Renal cortex interstitium (tissue), 11 donors: ENCODE results near the gene NIP7. TPM values are rescaled to one million over a fixed set of nuclear protein-coding genes. Genes with fewer than 3 reads are reported as not detected.
A peak's percentile ranks its signal among the peaks of the same experiment; 100 is the strongest.

Source experiments
- DNase-seq, 11 donors: peaks; one replicate each; pipeline ENCODE4 v3.0.0-alpha.2; 2013; ENCODE audit warnings: low read depth in 9 of 11, low spot score in 4 of 11; ENCODE audit errors: extremely low read depth in 1 of 11
- polyA plus RNA-seq, 3 donors: library from polyadenylated mRNA; unstranded; fragments of 120-200 nt; gene quantifications; one replicate each; pipeline ENCODE4 v1.2.1, GENCODE V29; 2013; ENCODE audit not compliant: insufficient read length in 3 of 3

The NIP7 gene
- polyA plus RNA-seq, 3 donors = 29.5 to 39.7 (median 33.1) TPM

DNA sequence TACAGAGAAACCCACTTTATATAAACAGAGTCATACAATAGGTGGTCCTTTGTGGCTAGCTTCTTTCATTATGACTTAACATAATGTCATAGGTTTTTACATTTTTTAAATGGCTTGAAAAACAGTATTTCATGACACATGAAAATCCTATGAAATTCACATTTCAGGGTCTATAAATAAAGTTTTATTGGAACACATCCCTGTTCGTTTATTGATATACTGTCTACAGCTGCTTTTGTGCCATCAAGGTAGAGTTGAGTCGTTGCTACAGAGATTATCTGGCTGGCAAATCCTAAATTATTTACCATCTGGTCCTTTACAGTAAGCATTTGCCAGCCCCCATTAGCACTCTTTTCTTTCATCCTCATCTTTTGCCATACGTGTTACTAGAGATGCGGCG, 26.1 kb upstream of the NIP7 start:
- DNase-seq = no peak

- DNase-seq = no peak
Measured at GRCh38 chr16:69314534-69314933, 25.0 kb upstream of the NIP7 start.

- no peak for DNase-seq
Measured at GRCh38 chr16:69315486-69316311, 23.9 kb upstream of the NIP7 start.

GRCh38 chr16:69316595-69317034, 23.0 kb upstream of the NIP7 start:
- no peak for DNase-seq

- DNase-seq = no peak
Measured at GRCh38 chr16:69318177-69318910, 21.2 kb upstream of the NIP7 start.

GRCh38 chr16:69318911-69319289, 20.7 kb upstream of the NIP7 start:
- DNase-seq = no peak

DNA sequence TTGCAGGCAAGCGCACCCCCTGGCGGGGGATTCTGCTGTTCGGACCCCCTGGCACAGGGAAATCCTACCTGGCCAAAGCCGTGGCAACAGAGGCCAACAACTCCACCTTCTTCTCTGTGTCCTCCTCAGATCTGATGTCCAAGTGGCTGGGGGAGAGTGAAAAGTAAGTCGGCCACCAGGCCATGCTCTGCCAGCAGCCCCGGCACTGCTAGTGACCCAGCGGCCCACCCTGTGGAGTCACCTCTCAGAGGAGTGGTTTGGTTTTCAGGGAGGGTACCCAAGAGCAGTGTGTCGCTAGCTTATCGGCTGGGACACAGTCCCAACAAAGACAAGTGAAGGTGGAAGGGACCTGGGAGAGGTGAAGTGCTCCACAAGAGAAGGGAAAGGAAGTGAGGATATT, 20.2 kb upstream of the NIP7 start:
- no peak for DNase-seq

GRCh38 chr16:69319826-69320739, 19.5 kb upstream of the NIP7 start:
- DNase-seq = no peak

GRCh38 chr16:69320740-69321073, 18.9 kb upstream of the NIP7 start:
- DNase-seq = no peak

GRCh38 chr16:69321080-69321479, 18.5 kb upstream of the NIP7 start:
- DNase-seq = no peak

DNA sequence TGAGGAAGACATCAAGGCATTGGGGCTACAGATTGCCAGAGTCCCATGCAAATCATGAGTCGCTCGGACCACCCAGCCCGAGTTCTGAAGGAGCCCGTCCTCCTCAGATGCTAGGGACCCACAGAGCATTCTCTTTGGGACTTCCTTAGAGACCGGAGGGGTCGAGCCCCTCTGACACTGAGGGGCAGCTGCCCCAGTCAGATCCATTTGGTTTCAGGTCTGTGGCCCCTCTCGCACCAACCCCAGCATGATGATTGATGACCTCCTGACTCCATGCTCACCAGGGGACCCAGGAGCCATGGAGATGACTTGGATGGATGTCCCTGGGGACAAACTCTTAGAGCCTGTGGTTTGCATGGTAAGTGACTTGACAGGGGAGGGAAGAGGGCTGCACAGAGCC, 17.2 kb upstream of the NIP7 start:
- no peak for DNase-seq

- DNase-seq = no peak
Measured at GRCh38 chr16:69323415-69323814, 16.2 kb upstream of the NIP7 start.

DNA sequence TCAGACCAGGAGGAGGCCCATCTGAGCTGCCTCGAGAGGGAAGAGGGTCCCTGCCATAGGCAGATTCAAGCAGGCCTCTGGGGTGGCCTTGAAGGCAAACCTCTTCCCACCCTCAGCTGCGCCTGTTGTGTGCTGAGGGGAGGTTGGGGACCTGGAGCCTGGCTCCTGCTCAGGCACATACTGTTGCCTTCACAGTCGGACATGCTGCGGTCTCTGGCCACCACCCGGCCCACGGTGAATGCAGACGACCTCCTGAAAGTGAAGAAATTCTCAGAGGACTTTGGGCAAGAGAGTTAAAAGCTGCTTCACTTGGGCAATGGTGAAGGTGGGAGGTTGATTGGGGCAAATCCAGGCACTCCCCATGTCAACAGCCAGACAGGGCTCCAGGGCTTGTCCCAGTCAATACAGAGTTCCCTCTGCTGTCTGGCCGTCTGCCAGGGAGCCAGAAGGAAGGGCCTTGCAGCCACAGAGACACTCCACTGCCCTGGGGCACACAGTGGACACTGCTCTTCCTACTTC, 15.5 kb upstream of the NIP7 start:
- DNase-seq = no peak

DNA sequence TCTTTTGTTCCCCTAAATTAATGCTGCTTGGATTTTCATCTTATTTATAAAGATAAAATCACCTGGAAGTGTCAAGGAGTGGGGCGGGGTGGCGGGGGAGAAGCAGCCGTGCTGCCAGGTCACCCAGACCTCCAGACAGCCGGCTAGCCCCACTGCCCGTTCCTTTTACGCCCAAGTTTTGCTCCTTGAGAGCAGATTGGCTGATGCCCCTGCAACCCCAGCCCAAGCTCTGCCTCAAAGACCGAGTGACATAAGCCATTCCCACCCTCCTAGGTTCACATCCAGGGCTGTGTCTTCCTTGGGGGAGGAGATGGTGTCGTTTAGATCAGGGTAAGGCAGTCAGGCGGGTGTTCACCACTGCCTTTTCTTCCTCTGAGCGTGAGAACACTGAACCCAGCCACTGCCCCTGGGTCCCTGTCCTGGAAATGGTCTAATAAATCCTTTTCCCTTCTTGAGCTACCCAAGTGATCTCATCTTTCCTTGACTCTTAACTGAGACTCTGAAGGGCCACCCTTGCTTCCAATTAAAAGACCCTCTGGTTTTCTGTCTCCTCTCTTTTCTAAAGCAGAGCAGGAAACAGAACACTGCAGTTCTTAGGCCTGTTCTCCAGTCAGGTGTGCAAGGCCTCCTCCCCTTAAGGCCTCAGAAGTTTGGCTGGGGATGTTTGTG, 14.9 kb upstream of the NIP7 start:
- DNase-seq = no peak

DNA sequence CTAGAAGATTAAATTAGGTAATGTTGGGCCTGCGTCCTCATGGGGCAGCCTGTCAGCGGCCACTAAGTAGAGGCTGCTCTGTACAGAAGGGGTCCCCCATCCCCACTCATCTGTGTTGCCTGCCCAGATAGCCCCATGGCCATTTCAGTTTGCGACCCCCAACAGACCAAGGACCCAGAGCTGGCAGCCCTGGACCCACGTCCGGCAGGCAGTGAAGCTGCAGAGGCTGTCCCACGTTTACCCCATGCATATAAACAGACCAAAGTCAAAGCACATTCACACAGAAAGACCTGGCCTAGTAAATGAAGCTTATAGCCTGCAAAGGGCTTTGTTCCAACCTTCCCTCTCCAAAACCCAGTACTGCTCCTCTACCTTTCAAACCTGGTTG, 13.8 kb upstream of the NIP7 start:
- no peak for DNase-seq

DNA sequence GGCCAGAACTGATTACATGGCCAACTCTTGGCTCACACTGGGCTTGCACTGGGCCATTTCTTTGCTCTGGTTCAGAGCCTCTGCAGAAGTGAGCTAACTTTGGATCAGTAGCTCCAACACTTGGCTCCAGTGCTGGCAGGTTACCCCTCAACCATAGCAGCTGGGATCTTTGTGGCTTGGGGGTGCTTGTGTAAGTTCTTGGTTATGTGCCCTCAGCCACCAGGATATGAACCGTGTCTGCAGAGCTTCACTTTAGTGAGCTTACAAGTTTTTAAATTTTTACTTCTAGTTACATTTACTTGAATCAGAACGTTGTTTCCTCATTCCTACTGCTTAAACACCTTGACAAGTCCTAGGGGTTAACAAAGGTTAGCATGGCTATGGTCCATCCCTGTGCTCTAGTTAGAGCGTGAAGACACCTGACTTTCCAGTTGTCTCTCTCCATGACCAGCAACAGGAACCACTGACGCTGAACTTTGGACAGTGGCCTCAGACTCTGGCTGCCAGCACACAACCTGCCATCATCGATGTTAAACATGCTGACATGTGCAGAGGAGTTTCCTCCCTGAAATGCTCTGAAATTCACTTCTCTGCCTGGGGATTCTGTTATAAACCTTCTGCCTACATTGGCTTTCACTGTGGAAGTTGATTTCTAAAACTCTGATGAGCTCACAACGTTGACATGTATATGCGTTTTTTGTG, 13.2 kb upstream of the NIP7 start:
- peak in 2 of 11 donors; percentile 26 to 48 for DNase-seq

- DNase-seq = no peak
Measured at GRCh38 chr16:69327585-69328310, 11.8 kb upstream of the NIP7 start.

DNA sequence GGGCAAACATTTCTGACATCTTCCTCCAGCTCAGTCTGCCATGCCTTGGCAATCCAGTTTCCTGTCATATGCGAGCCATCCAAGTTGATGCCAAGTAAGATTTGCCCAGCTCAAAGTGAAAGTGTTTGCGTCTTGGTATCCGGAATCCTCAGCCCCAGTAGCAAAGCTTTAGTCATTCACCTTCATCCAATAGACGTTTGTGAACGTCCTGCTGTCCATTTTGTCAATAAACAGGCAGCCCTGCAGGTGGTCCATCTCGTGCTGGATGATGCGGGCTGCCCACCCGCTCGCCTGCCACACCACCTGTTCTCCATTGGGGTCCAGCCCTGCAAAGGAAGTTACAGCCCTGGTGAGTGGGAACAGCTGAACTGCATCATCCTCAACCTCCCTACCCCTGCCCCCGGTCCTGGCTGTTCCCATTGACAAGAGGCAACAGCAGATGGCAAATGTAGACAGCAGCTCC, 10.7 kb upstream of the NIP7 start:
- DNase-seq = no peak
